GM23248 (cell line): ENCODE data around the gene ABI3.

Experiments used
- EZH2 ChIP-seq: fragments of 200-600 bp; sonication (generic); IDR thresholded peaks from 2 replicates; pipeline ENCODE4 v1.6.1; 2018; ENCODE audit warnings: antibody characterized with exemption, mild to moderate bottlenecking; ENCODE audit not compliant: insufficient read depth, poor library complexity, severe bottlenecking
- EZH2phosphoT487 ChIP-seq: fragments of 200-600 bp; sonication (generic); IDR thresholded peaks from 2 replicates; pipeline ENCODE4 v1.6.1; 2018; ENCODE audit warnings: antibody characterized with exemption, moderate library complexity, mild to moderate bottlenecking, low read depth; ENCODE audit not compliant: insufficient read depth

DNA sequence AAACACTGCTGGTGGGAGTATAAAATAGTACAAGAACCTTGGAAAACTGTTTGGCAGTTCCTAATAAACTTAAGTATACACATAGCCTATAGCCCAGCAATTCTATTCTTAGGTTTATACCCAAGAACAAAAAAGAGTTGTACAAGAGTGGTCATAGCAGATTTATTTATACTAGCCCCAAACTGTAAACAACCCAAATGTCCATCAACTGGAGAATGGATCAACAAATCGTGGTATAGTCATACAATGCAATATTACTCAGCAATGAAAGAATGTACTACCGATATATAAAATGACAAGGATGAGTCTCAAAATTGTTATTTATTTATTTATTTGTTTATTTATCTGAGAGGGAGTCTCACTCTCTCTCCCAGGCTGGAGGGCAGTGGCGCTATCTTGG is 23.2 kb upstream of the ABI3 start:
- TF ChIP-seq EZH2 (no peak), EZH2phosphoT487 (no peak)
